ENCODE measurements around the gene KCNK17.

The KCNK17 gene

GRCh38 chr6:39300739-39301138 is 13.5 kb downstream of the KCNK17 start:
- Histone ChIP-seq H3K27ac (no peak overlapping the region), H3K4me1 (ENCODE audit: control insufficient read depth in 1 of 2, insufficient read depth in 1 of 2, low read depth in 1 of 2, low read length in 1 of 2) (peaks cover 0 to 6% of the 10 kb centered on the region in 2 experiments), H3K27me3 (no peaks in the 10 kb centered on the region), H3K4me3 (ENCODE audit: low read depth in 1 of 2, low read length in 1 of 2) (no peak overlapping the region), H3K9me3 (no peaks in the 10 kb centered on the region), H3K36me3 (no peaks in the 10 kb centered on the region)
- TF ChIP-seq CTCF (IDR thresholded peaks at IDR 0.05), result no peak

GRCh38 chr6:39298061-39298460 is 16.2 kb downstream of the KCNK17 start:
- TF ChIP-seq CTCF (IDR thresholded peaks at IDR 0.05), result no peak
- Histone ChIP-seq H3K4me3 (ENCODE audit: low read depth in 1 of 2, low read length in 1 of 2) (no peak overlapping the region), H3K9me3 (no peaks in the 10 kb centered on the region), H3K27ac (no peak overlapping the region), H3K36me3 (no peaks in the 10 kb centered on the region), H3K4me1 (ENCODE audit: control insufficient read depth in 1 of 2, insufficient read depth in 1 of 2, low read depth in 1 of 2, low read length in 1 of 2) (peaks cover 0 to 3% of the 10 kb centered on the region in 2 experiments), H3K27me3 (no peaks in the 10 kb centered on the region)

GRCh38 chr6:39296745-39297640 is 17.2 kb downstream of the KCNK17 start:
- TF ChIP-seq CTCF (IDR thresholded peaks at IDR 0.05), result no peak
- Histone ChIP-seq H3K27ac (no peak overlapping the region), H3K9me3 (no peaks in the 10 kb centered on the region), H3K27me3 (no peaks in the 10 kb centered on the region), H3K4me1 (ENCODE audit: control insufficient read depth in 1 of 2, insufficient read depth in 1 of 2, low read depth in 1 of 2, low read length in 1 of 2) (no peaks in the 10 kb centered on the region), H3K36me3 (no peaks in the 10 kb centered on the region), H3K4me3 (ENCODE audit: low read depth in 1 of 2, low read length in 1 of 2) (no peak overlapping the region)

GRCh38 chr6:39295611-39296011 is 18.6 kb downstream of the KCNK17 start:
- no peak for TF ChIP-seq CTCF (IDR thresholded peaks at IDR 0.05)
- H3K36me3 ChIP-seq, result no peaks in the 10 kb centered on the region
- no peak overlapping the region for H3K27ac ChIP-seq
- H3K27me3 ChIP-seq, result no peaks in the 10 kb centered on the region
- no peak overlapping the region for H3K4me3 ChIP-seq (ENCODE audit: low read depth in 1 of 2, low read length in 1 of 2)
- H3K9me3 ChIP-seq, result no peaks in the 10 kb centered on the region
- no peaks in the 10 kb centered on the region for H3K4me1 ChIP-seq (ENCODE audit: control insufficient read depth in 1 of 2, insufficient read depth in 1 of 2, low read depth in 1 of 2, low read length in 1 of 2)

GRCh38 chr6:39294899-39295298 is 19.3 kb downstream of the KCNK17 start:
- H3K4me1 ChIP-seq (ENCODE audit: control insufficient read depth in 1 of 2, insufficient read depth in 1 of 2, low read depth in 1 of 2, low read length in 1 of 2), result no peaks in the 10 kb centered on the region
- no peak overlapping the region for H3K27ac ChIP-seq
- H3K9me3 ChIP-seq, result no peaks in the 10 kb centered on the region
- no peaks in the 10 kb centered on the region for H3K27me3 ChIP-seq
- H3K36me3 ChIP-seq, result no peaks in the 10 kb centered on the region
- no peak for TF ChIP-seq CTCF (IDR thresholded peaks at IDR 0.05)
- no peak overlapping the region for H3K4me3 ChIP-seq (ENCODE audit: low read depth in 1 of 2, low read length in 1 of 2)
